ENCODE results near the gene MRAP2.
"Not testable (repeated sequence)": the region's sequence is repeated elsewhere in the genome, so short reads cannot be mapped to it uniquely, and the experiment has no call there.

MRAP2 gene

GRCh38 chr6:84077645-84078044 is 44.1 kb downstream of the MRAP2 start:
- TF ChIP-seq CTCF (IDR thresholded peaks at IDR 0.05; ENCODE audit: poor library complexity, severe bottlenecking) = no peak
- Histone ChIP-seq H3K9me3 (ENCODE audit: severe bottlenecking) (no peaks in the 10 kb centered on the region), H3K4me3 (ENCODE audit: severe bottlenecking) (no peak overlapping the region), H3K27me3 (ENCODE audit: insufficient read depth, poor library complexity, severe bottlenecking) (no peaks in the 10 kb centered on the region), H3K27ac (ENCODE audit: poor library complexity, severe bottlenecking) (no peak overlapping the region), H3K4me1 (ENCODE audit: insufficient read depth, poor library complexity, severe bottlenecking) (peaks cover 3% of the 10 kb centered on the region), H3K36me3 (ENCODE audit: low read depth) (no peaks in the 10 kb centered on the region)
- no peak for DNase-seq (ENCODE audit: low spot score)
- no peak for ATAC-seq (ENCODE audit: low read depth)

- no peak overlapping the region for H3K4me3 ChIP-seq (ENCODE audit: severe bottlenecking)
- no peak for TF ChIP-seq CTCF (IDR thresholded peaks at IDR 0.05; ENCODE audit: poor library complexity, severe bottlenecking)
- peaks cover 9% of the 10 kb centered on the region for H3K4me1 ChIP-seq (ENCODE audit: insufficient read depth, poor library complexity, severe bottlenecking)
- no peak for ATAC-seq (ENCODE audit: low read depth)
- H3K36me3 ChIP-seq (ENCODE audit: low read depth) = no peaks in the 10 kb centered on the region
- H3K27me3 ChIP-seq (ENCODE audit: insufficient read depth, poor library complexity, severe bottlenecking) = no peaks in the 10 kb centered on the region
- H3K27ac ChIP-seq (ENCODE audit: poor library complexity, severe bottlenecking) = no peak overlapping the region
- no peaks in the 10 kb centered on the region for H3K9me3 ChIP-seq (ENCODE audit: severe bottlenecking)
- no peak for DNase-seq (ENCODE audit: low spot score)
Observed at GRCh38 chr6:84078335-84078734, 44.8 kb downstream of the MRAP2 start.

- Histone ChIP-seq H3K4me3 (ENCODE audit: severe bottlenecking) (no peak overlapping the region), H3K9me3 (ENCODE audit: severe bottlenecking) (no peaks in the 10 kb centered on the region), H3K27me3 (ENCODE audit: insufficient read depth, poor library complexity, severe bottlenecking) (no peaks in the 10 kb centered on the region), H3K36me3 (ENCODE audit: low read depth) (no peaks in the 10 kb centered on the region), H3K4me1 (ENCODE audit: insufficient read depth, poor library complexity, severe bottlenecking) (peaks cover 9% of the 10 kb centered on the region), H3K27ac (ENCODE audit: poor library complexity, severe bottlenecking) (no peak overlapping the region)
- ATAC-seq (ENCODE audit: low read depth) (no peak), DNase-seq (ENCODE audit: low spot score) (no peak)
- TF ChIP-seq CTCF (IDR thresholded peaks at IDR 0.05; ENCODE audit: poor library complexity, severe bottlenecking) = no peak
Observed at GRCh38 chr6:84081222-84081621, 47.6 kb downstream of the MRAP2 start.

- no peak overlapping the region for H3K27ac ChIP-seq (ENCODE audit: poor library complexity, severe bottlenecking)
- ATAC-seq (ENCODE audit: low read depth) = peak; percentile 29; the same call in 1 of the 3 replicates
Observed at GRCh38 chr6:84082689-84083265, 49.2 kb downstream of the MRAP2 start.

GRCh38 chr6:84084705-84085104 is 51.1 kb downstream of the MRAP2 start:
- DNase-seq (ENCODE audit: low spot score); H3K4me1 ChIP-seq (ENCODE audit: insufficient read depth, poor library complexity, severe bottlenecking); H3K4me3 ChIP-seq (ENCODE audit: severe bottlenecking): not testable (repeated sequence)

More at GRCh38 chr6:84082689-84083265, 49.2 kb downstream of the MRAP2 start:
- Histone ChIP-seq H3K36me3 (ENCODE audit: low read depth) (no peaks in the 10 kb centered on the region), H3K9me3 (ENCODE audit: severe bottlenecking) (no peaks in the 10 kb centered on the region), H3K27me3 (ENCODE audit: insufficient read depth, poor library complexity, severe bottlenecking) (no peaks in the 10 kb centered on the region), H3K4me1 (ENCODE audit: insufficient read depth, poor library complexity, severe bottlenecking) (peaks cover 9% of the 10 kb centered on the region), H3K4me3 (ENCODE audit: severe bottlenecking) (no peak overlapping the region)
- no peak for TF ChIP-seq CTCF (IDR thresholded peaks at IDR 0.05; ENCODE audit: poor library complexity, severe bottlenecking)
- no peak for DNase-seq (ENCODE audit: low spot score)

More at GRCh38 chr6:84084705-84085104, 51.1 kb downstream of the MRAP2 start:
- not testable (repeated sequence) for ATAC-seq (ENCODE audit: low read depth); H3K27me3 ChIP-seq (ENCODE audit: insufficient read depth, poor library complexity, severe bottlenecking); H3K36me3 ChIP-seq (ENCODE audit: low read depth); H3K9me3 ChIP-seq (ENCODE audit: severe bottlenecking); H3K27ac ChIP-seq (ENCODE audit: poor library complexity, severe bottlenecking)
